HepG2 (cell line): ENCODE results near the gene FAAP100. TPM values are rescaled to one million over a fixed set of nuclear protein-coding genes. Genes with fewer than 3 reads are reported as not detected.
A peak's percentile ranks its signal among the peaks of the same experiment; 100 is the strongest.

Experiments used
- CCDC6 ChIP-seq: sonication (generic); formaldehyde crosslinking; IDR thresholded peaks from 2 replicates; pipeline ENCODE4 v1.8.1; 2022; ENCODE audit warnings: mild to moderate bottlenecking, missing genetic modification reagents, moderate library complexity
- CREM ChIP-seq, 2 experiments: sonication (generic) in 1 of 2; formaldehyde crosslinking in 1 of 2; IDR thresholded peaks; 2 replicates each; pipeline versions ENCODE4 v1.4.0 to v1.6.1; 2016 to 2020; ENCODE audit warnings: antibody characterized with exemption in 1 of 2, mild to moderate bottlenecking in 1 of 2, missing genetic modification reagents in 1 of 2
- HNRNPL ChIP-seq: fragments of 200-400 bp; formaldehyde crosslinking; IDR thresholded peaks from 2 replicates; pipeline ENCODE4 v1.6.1; 2017; ENCODE audit warnings: mild to moderate bottlenecking, low read depth, low read length
- ISX ChIP-seq: sonication (generic); formaldehyde crosslinking; conservative IDR thresholded peaks from 2 replicates; pipeline ENCODE4 v1.5.0; 2020; ENCODE audit warnings: missing genetic modification reagents
- MLXIP ChIP-seq: sonication (generic); formaldehyde crosslinking; IDR thresholded peaks from 2 replicates; pipeline ENCODE4 v1.9.0; 2021; ENCODE audit warnings: missing genetic modification reagents, borderline replicate concordance
- SMAD3 ChIP-seq: sonication (generic); formaldehyde crosslinking; IDR thresholded peaks from 2 replicates; pipeline ENCODE4 v1.4.0; 2020; ENCODE audit warnings: missing genetic modification reagents
- SP2 ChIP-seq: sonication (generic); formaldehyde crosslinking; IDR thresholded peaks from 2 replicates; pipeline ENCODE4 v1.5.1; 2020; ENCODE audit warnings: mild to moderate bottlenecking, missing genetic modification reagents
- SUZ12 ChIP-seq: fragments of 150-350 bp; IDR thresholded peaks from 2 replicates; pipeline ENCODE4 v1.6.1; 2014; ENCODE audit warnings: low read depth, low read length
- THAP9 ChIP-seq: sonication (generic); formaldehyde crosslinking; IDR thresholded peaks from 2 replicates; pipeline ENCODE4; 2020; ENCODE audit warnings: missing genetic modification reagents, mild to moderate bottlenecking, borderline replicate concordance
- ZBTB26 ChIP-seq: IDR thresholded peaks from 2 replicates; pipeline ENCODE4 v1.6.1; 2016; ENCODE audit warnings: missing compliant biosample characterization, missing genetic modification reagents, borderline replicate concordance
- ZFP36 ChIP-seq: fragments of 150-350 bp; IDR thresholded peaks from 2 replicates; pipeline ENCODE4 v1.6.1; 2018; ENCODE audit warnings: borderline replicate concordance, low read length, low read depth; ENCODE audit not compliant: partially characterized antibody
- ZNF12 ChIP-seq: sonication (generic); formaldehyde crosslinking; IDR thresholded peaks from 2 replicates; pipeline ENCODE4 v1.5.0; 2020; ENCODE audit warnings: missing genetic modification reagents
- ZNF367 ChIP-seq: sonication (generic); formaldehyde crosslinking; IDR thresholded peaks from 2 replicates; pipeline ENCODE4 v1.4.0; 2020; ENCODE audit warnings: missing genetic modification reagents, borderline replicate concordance
- ZNF496 ChIP-seq: sonication (generic); formaldehyde crosslinking; IDR thresholded peaks from 2 replicates; pipeline ENCODE4 v1.8.1; 2023; ENCODE audit warnings: mild to moderate bottlenecking, moderate library complexity, missing genetic modification reagents; ENCODE audit not compliant: insufficient replicate concordance
- ZNF576 ChIP-seq: sonication (generic); formaldehyde crosslinking; IDR thresholded peaks from 2 replicates; pipeline ENCODE4 v1.4.0; 2020; ENCODE audit warnings: mild to moderate bottlenecking, missing genetic modification reagents
- ZNF660 ChIP-seq: sonication (generic); formaldehyde crosslinking; IDR thresholded peaks from 2 replicates; pipeline ENCODE4 v1.5.1; 2020; ENCODE audit warnings: mild to moderate bottlenecking, low read depth, missing genetic modification reagents, borderline replicate concordance
- ZNF780A ChIP-seq: sonication (generic); formaldehyde crosslinking; IDR thresholded peaks from 2 replicates; pipeline ENCODE4 v1.8.0; 2022; ENCODE audit warnings: mild to moderate bottlenecking, missing genetic modification reagents, moderate library complexity
- ZNF788 ChIP-seq: sonication (generic); formaldehyde crosslinking; IDR thresholded peaks from 2 replicates; pipeline ENCODE4 v1.5.0; 2020; ENCODE audit warnings: mild to moderate bottlenecking, missing genetic modification reagents, borderline replicate concordance
- ZUFSP ChIP-seq: sonication (generic); formaldehyde crosslinking; IDR thresholded peaks from 2 replicates; pipeline ENCODE4 v1.9.0; 2021; ENCODE audit warnings: missing genetic modification reagents, mild to moderate bottlenecking, borderline replicate concordance
- polyA plus RNA-seq, 8 experiments: library from polyadenylated mRNA; depleted of rRNA in 3 of 8; stranded (reverse) in 7 of 8; unstranded in 1 of 8; fragments of >200 nt; fragmentation: Illumina TruSeq in 4 of 8; extraction: Trizol in 4 of 8; gene quantifications; 2 replicates each; pipeline versions ENCODE4 v1.2.1 to v1.2.3, GENCODE V29; 2011 to 2016; ENCODE audit warnings: low read depth in 4 of 8, missing spikeins in 1 of 8, mixed read lengths in 1 of 8; ENCODE audit not compliant: insufficient read depth in 1 of 8
- total RNA-seq, 5 experiments: library from RNA; depleted of rRNA; stranded (reverse); fragments of >200 nt; fragmentation: Illumina TruSeq; extraction: Trizol; gene quantifications; 2 replicates each; pipeline ENCODE4 v1.2.3, GENCODE V29; 2016; ENCODE audit warnings: low read depth in 1 of 5

Gene FAAP100
- total and polyA plus RNA-seq, 2 of the 13 experiments (the other 11 are each of a cell fraction or from before 2014, with no cell fraction given), result 7.6 to 20.8 TPM

- TF ChIP-seq ZNF788 (CRISPR knock-in tag) (peak; percentile 72; the same call in 1 of the 2 replicates), SUZ12 (no peak), MLXIP (CRISPR knock-in tag) (peak; percentile 62; the same call in 1 of the 2 replicates), CCDC6 (CRISPR knock-in tag) (peak; percentile 85), ZNF367 (peak; percentile 89; the same call in 1 of the 2 replicates), ZNF780A (CRISPR knock-in tag) (no peak), CREM (IDR thresholded peaks at IDR 0.05) (no peak), CREM (CRISPR knock-in tag; IDR thresholded peaks at IDR 0.05) (no peak), ISX (CRISPR knock-in tag) (peak; percentile 90; the same call in 1 of the 2 replicates), ZBTB26 (no peak), ZNF660 (no peak), ZNF576 (CRISPR knock-in tag) (no peak), ZUFSP (CRISPR knock-in tag) (no peak), SMAD3 (no peak), SP2 (CRISPR knock-in tag) (peak; percentile 38; the same call in 1 of the 2 replicates), HNRNPL (no peak), ZNF496 (no peak), ZFP36 (no peak), ZNF12 (CRISPR knock-in tag) (no peak), THAP9 (CRISPR knock-in tag) (peak; percentile 89)
Measured at GRCh38 chr17:81552244-81553017, at the start of gene FAAP100 (continued).
